ENCODE results near the gene PRRC2A.

DNA sequence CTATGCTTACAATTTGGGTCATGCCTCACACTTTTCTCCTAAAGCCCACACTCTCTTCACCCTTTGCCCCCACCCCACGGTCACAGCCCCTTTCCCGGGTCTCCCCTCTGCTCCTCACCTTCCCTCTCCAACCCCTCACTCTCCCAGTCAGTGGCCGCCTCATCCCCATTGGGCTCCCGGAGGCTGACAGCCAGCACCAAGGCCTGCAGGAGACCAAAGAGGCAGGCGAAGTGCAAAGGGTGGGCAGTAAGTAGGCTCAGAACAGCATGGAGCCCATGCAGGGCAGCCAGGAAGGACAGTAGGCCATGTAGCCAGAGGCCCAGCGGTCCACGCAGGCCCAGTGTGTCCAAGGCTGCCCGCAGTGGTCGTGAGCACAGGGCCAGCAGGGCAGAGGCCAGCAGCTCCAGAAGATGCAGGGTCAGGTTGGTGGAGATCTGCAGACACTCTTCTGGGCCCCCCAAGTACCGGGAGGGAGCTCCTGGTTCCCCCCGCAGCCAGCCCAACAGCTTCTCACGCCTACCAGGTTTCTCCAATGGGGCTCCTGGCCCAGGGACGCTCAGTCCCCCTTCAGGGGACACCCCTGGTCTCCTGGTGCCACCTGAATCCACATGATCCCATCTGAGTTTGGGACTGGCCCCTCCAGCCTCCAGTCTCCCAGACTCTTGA lies 38.6 kb downstream of the PRRC2A start:
- TF ChIP-seq FOXK2 (IDR thresholded peaks at IDR 0.05): no peak
- TF ChIP-seq SP1 (IDR thresholded peaks at IDR 0.05): no peak
- TF ChIP-seq PKNOX1 (IDR thresholded peaks at IDR 0.05): no peak
- TF ChIP-seq ZNF384 (IDR thresholded peaks at IDR 0.05): no peak
- no peak for TF ChIP-seq NFRKB (IDR thresholded peaks at IDR 0.05)
- no peak for TF ChIP-seq HDGF (IDR thresholded peaks at IDR 0.05; ENCODE audit: borderline replicate concordance)
- TF ChIP-seq CTBP1 (IDR thresholded peaks at IDR 0.05; ENCODE audit: borderline replicate concordance): no peak
- no peak for TF ChIP-seq SUZ12 (IDR thresholded peaks at IDR 0.05)
- 0 out of 2 replicates have a peak, but pooled peaks have one; percentile 2 for TF ChIP-seq FOXM1 (IDR thresholded peaks at IDR 0.05; ENCODE audit: borderline replicate concordance)
- TF ChIP-seq BHLHE40 (IDR thresholded peaks at IDR 0.05; ENCODE audit: borderline replicate concordance): no peak
- no peak for TF ChIP-seq FOXA1 (IDR thresholded peaks at IDR 0.05)
- no peak for TF ChIP-seq L3MBTL2 (conservative IDR thresholded peaks at IDR 0.05)
- no peak for TF ChIP-seq LEF1 (IDR thresholded peaks at IDR 0.05; ENCODE audit: borderline replicate concordance)
